HG03460 (cell line): Measurements from ENCODE around the gene BCL11B.

Source experiments
- ATAC-seq: cut with Tn5 transposase; IDR thresholded peaks from one replicate; pipeline ENCODE4 v1.9.1; 2021; ENCODE audit not compliant: unreplicated experiment

The BCL11B gene

GRCh38 chr14:99268810-99269707 lies 2.9 kb downstream of the BCL11B start:
- ATAC-seq: no peak

- no peak for ATAC-seq
Measured at GRCh38 chr14:99267837-99268781, 3.9 kb downstream of the BCL11B start.

GRCh38 chr14:99267381-99267780 lies 4.6 kb downstream of the BCL11B start:
- no peak for ATAC-seq

GRCh38 chr14:99266181-99267178 lies 5.5 kb downstream of the BCL11B start:
- ATAC-seq: no peak

GRCh38 chr14:99265571-99265970 lies 6.4 kb downstream of the BCL11B start:
- ATAC-seq: no peak

- no peak for ATAC-seq
Measured at GRCh38 chr14:99264691-99265450, 7.1 kb downstream of the BCL11B start.

GRCh38 chr14:99263564-99264330 lies 8.2 kb downstream of the BCL11B start:
- ATAC-seq: no peak

GRCh38 chr14:99262977-99263448 lies 9.0 kb downstream of the BCL11B start:
- no peak for ATAC-seq

GRCh38 chr14:99261912-99262787 lies 9.8 kb downstream of the BCL11B start:
- ATAC-seq: no peak

- no peak for ATAC-seq
Measured at GRCh38 chr14:99260587-99261551, 11.1 kb downstream of the BCL11B start.

GRCh38 chr14:99260116-99260515 lies 11.9 kb downstream of the BCL11B start:
- no peak for ATAC-seq

GRCh38 chr14:99258876-99259726 lies 12.9 kb downstream of the BCL11B start:
- no peak for ATAC-seq

- ATAC-seq: no peak
Measured at GRCh38 chr14:99258341-99258861, 13.6 kb downstream of the BCL11B start.

GRCh38 chr14:99257673-99258221 lies 14.2 kb downstream of the BCL11B start:
- no peak for ATAC-seq

- ATAC-seq: no peak
Measured at GRCh38 chr14:99257122-99257672, 14.8 kb downstream of the BCL11B start.
